ENCODE results near the gene NR1D1. TPM values are rescaled to one million over a fixed set of nuclear protein-coding genes. Genes with fewer than 3 reads are reported as not detected.
A peak's percentile ranks its signal among the peaks of the same experiment; 100 is the strongest.

The NR1D1 gene
- total RNA-seq, 3 donors from 2014 or later, result 8.8 to 10.5 (median 9.2) TPM

GRCh38 chr17:40110026-40110845 lies 9.8 kb upstream of the NR1D1 start:
- H3K4me3 ChIP-seq, result no peak overlapping the region
- no peaks in the 10 kb centered on the region for H3K27me3 ChIP-seq
- TF ChIP-seq POLR2A (IDR thresholded peaks at IDR 0.05) (no peak), POLR2AphosphoS5 (IDR thresholded peaks at IDR 0.05) (no peak)
- TF ChIP-seq, protein P1, sequence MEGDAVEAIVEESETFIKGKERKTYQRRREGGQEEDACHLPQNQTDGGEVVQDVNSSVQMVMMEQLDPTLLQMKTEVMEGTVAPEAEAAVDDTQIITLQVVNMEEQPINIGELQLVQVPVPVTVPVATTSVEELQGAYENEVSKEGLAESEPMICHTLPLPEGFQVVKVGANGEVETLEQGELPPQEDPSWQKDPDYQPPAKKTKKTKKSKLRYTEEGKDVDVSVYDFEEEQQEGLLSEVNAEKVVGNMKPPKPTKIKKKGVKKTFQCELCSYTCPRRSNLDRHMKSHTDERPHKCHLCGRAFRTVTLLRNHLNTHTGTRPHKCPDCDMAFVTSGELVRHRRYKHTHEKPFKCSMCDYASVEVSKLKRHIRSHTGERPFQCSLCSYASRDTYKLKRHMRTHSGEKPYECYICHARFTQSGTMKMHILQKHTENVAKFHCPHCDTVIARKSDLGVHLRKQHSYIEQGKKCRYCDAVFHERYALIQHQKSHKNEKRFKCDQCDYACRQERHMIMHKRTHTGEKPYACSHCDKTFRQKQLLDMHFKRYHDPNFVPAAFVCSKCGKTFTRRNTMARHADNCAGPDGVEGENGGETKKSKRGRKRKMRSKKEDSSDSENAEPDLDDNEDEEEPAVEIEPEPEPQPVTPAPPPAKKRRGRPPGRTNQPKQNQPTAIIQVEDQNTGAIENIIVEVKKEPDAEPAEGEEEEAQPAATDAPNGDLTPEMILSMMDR (IDR thresholded peaks at IDR 0.05), result no peak
- DNase-seq (ENCODE audit: low spot score in 2 of 2), result peak; percentile 41 to 51
- H3K4me1 ChIP-seq, result peaks cover 3 to 67% of the 10 kb centered on the region in 2 donors
- peak overlapping the region; percentile 98 to 99 for H3K27ac ChIP-seq
- H3K36me3 ChIP-seq, result no peaks in the 10 kb centered on the region
- intact Hi-C loops (cut with DNase I; ENCODE audit: low total_unique reads), result loop anchor here (10.0 kb wide), 1 partner anchor 45 kb away; the partner anchor contains the start of gene THRA
- no peaks in the 10 kb centered on the region for H3K9me3 ChIP-seq

DNA sequence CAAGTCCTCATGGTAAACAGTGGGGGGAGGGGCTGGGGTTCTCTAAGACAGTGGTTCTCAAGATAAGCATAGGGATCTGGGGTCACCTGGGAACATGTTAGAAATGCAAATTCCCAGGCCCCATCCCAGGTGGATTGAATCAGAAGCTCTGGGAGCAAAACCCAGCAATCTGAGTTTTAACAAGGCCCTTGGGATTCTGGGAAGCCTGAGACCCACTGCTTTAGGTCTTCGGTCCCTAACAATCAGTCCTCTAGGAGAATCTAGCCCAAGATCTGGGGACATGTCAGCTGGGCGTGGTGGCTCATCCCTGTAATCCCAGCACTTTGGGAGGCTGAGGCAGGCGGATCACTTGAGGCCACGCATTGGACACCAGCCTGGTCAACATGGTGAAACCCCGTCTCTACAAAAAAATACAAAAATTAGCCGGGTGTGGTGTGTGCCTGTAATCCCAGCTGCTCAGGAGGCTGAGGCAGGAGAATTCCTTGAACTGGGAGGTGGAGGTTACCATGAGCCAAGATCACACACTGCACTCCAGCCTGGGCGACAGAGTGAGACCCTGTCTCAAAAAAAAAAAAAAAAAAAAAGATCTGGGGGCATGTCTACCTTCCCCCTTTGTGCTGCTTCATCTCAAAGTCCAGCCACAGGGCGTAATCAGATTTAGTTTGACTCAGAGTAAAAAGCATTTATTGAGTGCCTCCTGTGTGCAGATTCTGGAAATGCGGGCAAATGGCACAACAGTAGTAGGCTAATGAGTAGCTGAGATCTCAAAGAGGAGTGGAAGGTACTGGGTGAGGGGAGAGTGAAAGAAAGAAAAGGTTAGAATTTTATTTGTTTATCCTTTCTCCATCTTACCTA lies 8.8 kb upstream of the NR1D1 start:
- TF ChIP-seq POLR2A (IDR thresholded peaks at IDR 0.05) (no peak), POLR2AphosphoS5 (IDR thresholded peaks at IDR 0.05) (no peak)
- TF ChIP-seq, protein P1 (IDR thresholded peaks at IDR 0.05), result peak in 1 of 3 donors; percentile 12
- H3K27me3 ChIP-seq, result no peaks in the 10 kb centered on the region
- no peak overlapping the region for H3K4me3 ChIP-seq
- H3K4me1 ChIP-seq, result peaks cover 6 to 74% of the 10 kb centered on the region in 2 donors
- no peaks in the 10 kb centered on the region for H3K36me3 ChIP-seq
- no peaks in the 10 kb centered on the region for H3K9me3 ChIP-seq
- peak overlapping the region; percentile 98 to 99 for H3K27ac ChIP-seq
- DNase-seq (ENCODE audit: low spot score in 2 of 2), result no peak
- intact Hi-C loops (cut with DNase I; ENCODE audit: low total_unique reads), result no loop called here

DNA sequence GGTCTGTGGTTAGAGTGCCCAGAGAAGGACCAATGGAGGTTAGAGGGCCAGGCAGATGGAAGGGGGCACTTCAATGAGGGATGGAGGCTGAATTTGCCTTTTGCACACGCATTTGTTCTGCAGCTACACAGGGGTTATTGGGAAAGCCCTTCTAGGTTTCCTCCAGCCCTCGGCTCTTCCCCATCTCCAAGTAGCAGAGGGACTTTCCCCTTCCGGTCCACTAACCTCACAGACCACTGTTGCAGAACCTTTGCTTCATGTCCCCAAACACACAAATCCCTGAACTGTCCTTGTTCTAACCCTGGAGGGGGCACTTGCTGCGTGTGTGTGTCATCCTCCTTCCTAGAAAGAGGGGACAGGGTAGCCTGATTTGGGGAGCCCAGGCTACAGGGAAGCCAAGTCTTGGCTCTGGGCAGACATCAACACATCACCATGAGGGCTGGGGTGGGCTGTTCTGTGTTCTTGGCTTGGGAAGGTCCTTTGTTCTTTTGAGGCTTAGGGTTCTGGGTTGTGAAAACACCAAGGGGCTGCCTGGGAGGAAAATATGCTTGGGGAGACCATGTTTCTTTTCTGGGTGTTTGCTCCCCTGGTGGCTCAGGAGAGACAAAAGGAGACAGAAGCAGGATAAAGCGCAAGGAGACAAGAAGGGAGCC lies 7.3 kb upstream of the NR1D1 start:
- H3K4me3 ChIP-seq, result peak overlapping the region in 2 of 3 donors; percentile 15 to 38

DNA sequence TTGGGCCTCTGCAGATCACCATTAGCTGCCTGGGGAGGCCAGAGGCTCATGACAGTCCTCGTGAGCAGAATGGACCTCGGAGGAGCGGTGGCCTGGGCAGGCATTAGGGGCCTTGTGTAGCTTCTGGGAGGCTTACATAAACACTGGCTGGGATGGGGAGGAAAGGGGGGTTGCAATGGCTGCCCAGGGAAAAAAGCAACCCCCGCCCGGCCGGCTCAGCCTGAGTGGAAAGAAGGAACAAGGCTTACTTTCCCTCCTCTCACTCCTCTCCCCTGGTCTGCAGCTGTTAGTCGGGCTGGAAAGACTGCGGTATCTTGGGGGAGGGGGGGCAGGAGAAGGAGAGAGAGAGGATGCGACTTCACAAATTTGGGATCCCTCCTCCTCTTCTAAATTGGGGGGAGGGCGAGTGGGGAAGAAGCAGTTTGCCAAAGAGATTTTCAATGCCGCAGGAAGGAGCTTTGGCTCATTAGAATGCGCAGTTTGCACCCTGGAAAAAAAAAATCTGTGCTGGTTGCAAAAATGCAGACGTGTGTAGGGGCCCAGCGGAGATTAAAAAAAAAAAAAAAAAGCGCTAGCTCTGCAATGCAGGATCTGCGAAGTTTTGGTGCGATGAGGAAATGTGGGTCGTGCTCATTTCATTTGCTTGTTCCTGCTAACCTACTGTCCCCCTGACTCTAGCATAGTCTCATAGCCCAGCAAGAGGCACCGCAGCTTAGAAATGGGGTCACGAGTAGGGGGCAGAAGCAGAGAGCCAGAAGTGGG lies 6.6 kb upstream of the NR1D1 start:
- H3K4me3 ChIP-seq, result peak overlapping the region in 1 of 3 donors; percentile 38
- DNase-seq (ENCODE audit: low spot score in 2 of 2), result no peak
- intact Hi-C loops (cut with DNase I; ENCODE audit: low total_unique reads), result no loop called here
- no peaks in the 10 kb centered on the region for H3K9me3 ChIP-seq
- H3K27me3 ChIP-seq, result no peaks in the 10 kb centered on the region
- H3K4me1 ChIP-seq, result peaks cover 13 to 68% of the 10 kb centered on the region in 2 donors
- no peaks in the 10 kb centered on the region for H3K36me3 ChIP-seq
- H3K27ac ChIP-seq, result peak overlapping the region; percentile 98 to 99
- TF ChIP-seq POLR2A (IDR thresholded peaks at IDR 0.05) (no peak), POLR2AphosphoS5 (IDR thresholded peaks at IDR 0.05) (no peak)
- TF ChIP-seq, protein P1 (IDR thresholded peaks at IDR 0.05), result no peak

More for the DNA sequence above, 7.3 kb upstream of the NR1D1 start:
- Histone ChIP-seq H3K9me3 (no peaks in the 10 kb centered on the region), H3K4me1 (peaks cover 13 to 75% of the 10 kb centered on the region in 2 donors), H3K27me3 (no peaks in the 10 kb centered on the region), H3K36me3 (no peaks in the 10 kb centered on the region), H3K27ac (peak overlapping the region; percentile 98 to 99)
- DNase-seq (ENCODE audit: low spot score in 2 of 2), result peak in 1 of 2 donors; percentile 37
- intact Hi-C loops (cut with DNase I; ENCODE audit: low total_unique reads), result no loop called here
- TF ChIP-seq POLR2AphosphoS5 (IDR thresholded peaks at IDR 0.05) (no peak), POLR2A (IDR thresholded peaks at IDR 0.05) (no peak)
- TF ChIP-seq, protein P1 (IDR thresholded peaks at IDR 0.05), result peak; percentile 8 to 20 (median 13)
